ENCODE measurements around the gene FAM168A.

FAM168A gene

GRCh38 chr11:73566422-73566821 is 31.5 kb downstream of the FAM168A start:
- TF ChIP-seq CTCF (conservative IDR thresholded peaks at IDR 0.05; ENCODE audit: low read depth): no peak
- POLR2A ChIA-PET (ENCODE audit: low non-redundant PET): no interaction called here
- H3K27ac ChIP-seq: no peak overlapping the region
- no peak for DNase-seq (ENCODE audit: low spot score)
- CTCF ChIA-PET: interaction anchor here (0.6 kb wide), 1 partner anchor 19 kb away, joined by 3 read pairs; no protein-coding TSS in a partner anchor

- no peak for DNase-seq (ENCODE audit: low spot score)
- TF ChIP-seq CTCF (conservative IDR thresholded peaks at IDR 0.05; ENCODE audit: low read depth): no peak
- CTCF ChIA-PET: interaction anchor here (0.6 kb wide), 3 partner anchors 18 to 642 kb away, joined by 3 to 5 read pairs (median 3); no protein-coding TSS in a partner anchor
- POLR2A ChIA-PET (ENCODE audit: low non-redundant PET): no interaction called here
- H3K27ac ChIP-seq: no peak overlapping the region
Observed at GRCh38 chr11:73565804-73566203, 32.1 kb downstream of the FAM168A start.

- POLR2A ChIA-PET (ENCODE audit: low non-redundant PET): interaction anchor here (0.6 kb wide), 1 partner anchor 45 kb away, joined by 3 read pairs; no protein-coding TSS in a partner anchor
- CTCF ChIA-PET: no interaction called here
- DNase-seq (ENCODE audit: low spot score): no peak
- TF ChIP-seq CTCF (conservative IDR thresholded peaks at IDR 0.05; ENCODE audit: low read depth): no peak
- no peak overlapping the region for H3K27ac ChIP-seq
Observed at GRCh38 chr11:73564903-73565302, 33.0 kb downstream of the FAM168A start.

GRCh38 chr11:73563539-73564200 is 34.2 kb downstream of the FAM168A start:
- ChIA-PET CTCF (interaction anchor here (0.6 kb wide), 2 partner anchors 131 to 714 kb away, joined by 3 to 4 read pairs; no protein-coding TSS in a partner anchor), POLR2A (ENCODE audit: low non-redundant PET) (no interaction called here)
- TF ChIP-seq CTCF (conservative IDR thresholded peaks at IDR 0.05; ENCODE audit: low read depth): no peak
- no peak for DNase-seq (ENCODE audit: low spot score)
- H3K27ac ChIP-seq: no peak overlapping the region

GRCh38 chr11:73559743-73560142 is 38.2 kb downstream of the FAM168A start:
- ChIA-PET POLR2A (ENCODE audit: low non-redundant PET) (no interaction called here), CTCF (interaction anchor here (1.0 kb wide), 1 partner anchor 9 kb away, joined by 4 read pairs; no protein-coding TSS in a partner anchor)
- DNase-seq (ENCODE audit: low spot score): no peak
- no peak for TF ChIP-seq CTCF (conservative IDR thresholded peaks at IDR 0.05; ENCODE audit: low read depth)
- no peak overlapping the region for H3K27ac ChIP-seq

GRCh38 chr11:73556966-73557365 is 40.9 kb downstream of the FAM168A start:
- POLR2A ChIA-PET (ENCODE audit: low non-redundant PET): no interaction called here
- CTCF ChIA-PET: interaction anchor here (0.6 kb wide), 1 partner anchor 17 kb away, joined by 3 read pairs; no protein-coding TSS in a partner anchor

More at GRCh38 chr11:73556966-73557365, 40.9 kb downstream of the FAM168A start:
- no peak for DNase-seq (ENCODE audit: low spot score)
- no peak for TF ChIP-seq CTCF (conservative IDR thresholded peaks at IDR 0.05; ENCODE audit: low read depth)
- H3K27ac ChIP-seq: no peak overlapping the region
